NB4 (cell line): ENCODE measurements around the gene APP.

Source experiments
- CTCF ChIP-seq: IDR thresholded peaks from one replicate; pipeline ENCODE4 v1.5.1; 2012; ENCODE audit warnings: low read depth, low read length
- MYC ChIP-seq: IDR thresholded peaks from 2 replicates; pipeline ENCODE4 v1.6.1; 2011; ENCODE audit warnings: low read depth, low read length
- POLR2A ChIP-seq: IDR thresholded peaks from 2 replicates; pipeline ENCODE4 v1.6.1; 2011; ENCODE audit warnings: mild to moderate bottlenecking; ENCODE audit not compliant: insufficient read length; ENCODE audit errors: extremely low read depth
- TF ChIP-seq, protein P1 (sequence below): IDR thresholded peaks from 2 replicates; pipeline ENCODE4 v1.6.1; 2011; ENCODE audit warnings: low read depth, low read length

GRCh38 chr21:26043891-26044290 lies 126.7 kb downstream of the APP start:
- TF ChIP-seq CTCF (no peak), POLR2A (no peak), MYC (no peak)
- TF ChIP-seq, protein P1, sequence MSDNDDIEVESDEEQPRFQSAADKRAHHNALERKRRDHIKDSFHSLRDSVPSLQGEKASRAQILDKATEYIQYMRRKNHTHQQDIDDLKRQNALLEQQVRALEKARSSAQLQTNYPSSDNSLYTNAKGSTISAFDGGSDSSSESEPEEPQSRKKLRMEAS = no peak
